NCI-H460 (cell line): ENCODE data around the gene NPHP1. TPM values are rescaled to one million over a fixed set of nuclear protein-coding genes. Genes with fewer than 3 reads are reported as not detected.
A peak's percentile ranks its signal among the peaks of the same experiment; 100 is the strongest.
"Not testable (repeated sequence)": the region's sequence is repeated elsewhere in the genome, so short reads cannot be mapped to it uniquely, and the experiment has no call there.

Experiments
- DNase-seq: peaks from one replicate; pipeline ENCODE4 v3.0.0-alpha.2; 2016; ENCODE audit warnings: low read depth; ENCODE audit errors: extremely low read depth
- polyA plus RNA-seq: library from polyadenylated mRNA; depleted of rRNA; stranded (reverse); fragments of >200 nt; gene quantifications from 2 replicates; pipeline ENCODE4 v1.2.3, GENCODE V29; 2014; cell fraction: nucleus; rRNA removed
- total RNA-seq: library from RNA; depleted of rRNA; stranded (reverse); fragments of >200 nt; shearing (Covaris generic); gene quantifications from 2 replicates; pipeline ENCODE4 v1.2.3, GENCODE V29; 2014; rRNA removed

The NPHP1 gene
- total RNA-seq, result 9.8 and 11.9 TPM in 2 replicates
- polyA plus RNA-seq, result 8.0 and 10.4 TPM in 2 replicates

DNA sequence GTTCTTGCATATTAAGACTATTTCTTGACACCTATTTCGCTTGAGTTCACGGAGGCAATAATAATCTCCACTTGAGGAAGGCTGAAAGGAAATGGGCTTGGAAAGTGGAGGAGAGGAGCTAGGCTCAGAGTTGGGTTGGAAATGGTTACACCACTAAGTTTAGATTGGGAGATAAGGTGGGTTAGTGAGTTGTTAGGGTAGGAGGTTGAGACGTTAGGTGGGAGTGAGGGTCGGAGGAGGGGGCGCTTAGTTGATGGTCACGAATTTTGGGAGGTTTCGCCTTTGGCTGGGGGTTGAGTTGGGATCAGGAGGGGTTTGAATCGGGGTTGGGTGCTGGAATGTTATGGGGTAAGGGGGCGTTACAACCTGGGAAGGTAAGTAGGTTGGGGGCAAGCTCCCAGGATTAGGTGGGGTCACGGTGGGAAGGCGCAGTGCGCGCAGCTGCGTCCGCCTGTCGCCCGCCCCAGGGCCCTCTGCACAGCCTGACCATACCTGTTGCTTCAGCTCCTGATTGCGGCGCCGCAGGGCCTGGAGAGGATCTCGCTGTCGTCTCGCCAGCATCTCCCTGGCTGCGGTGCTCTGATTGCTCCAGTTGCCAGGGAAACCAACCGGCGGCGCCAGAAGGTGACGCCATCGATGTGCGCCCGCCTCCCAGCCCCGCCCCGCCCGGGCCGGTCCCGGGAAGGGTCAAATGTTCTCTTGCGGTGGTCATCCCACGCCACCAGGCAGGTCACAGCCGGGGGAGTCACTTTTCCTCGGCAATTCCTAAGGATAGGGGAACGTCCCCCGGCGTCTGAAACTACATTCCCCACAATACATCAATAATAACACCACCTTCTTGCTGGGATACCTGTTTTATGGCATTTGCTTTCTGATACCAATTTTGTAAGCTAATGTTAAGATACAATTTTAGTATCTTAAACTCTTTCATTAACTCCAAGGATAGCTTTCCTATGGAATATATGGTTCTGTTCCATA is at the start of gene NPHP1:
Gene NPHP1 (minus strand): TSS at position 606 of the 978 bp plus-strand sequence. CDS start 45 bp downstream, at position 561.
- peak; percentile 76 for DNase-seq

DNA sequence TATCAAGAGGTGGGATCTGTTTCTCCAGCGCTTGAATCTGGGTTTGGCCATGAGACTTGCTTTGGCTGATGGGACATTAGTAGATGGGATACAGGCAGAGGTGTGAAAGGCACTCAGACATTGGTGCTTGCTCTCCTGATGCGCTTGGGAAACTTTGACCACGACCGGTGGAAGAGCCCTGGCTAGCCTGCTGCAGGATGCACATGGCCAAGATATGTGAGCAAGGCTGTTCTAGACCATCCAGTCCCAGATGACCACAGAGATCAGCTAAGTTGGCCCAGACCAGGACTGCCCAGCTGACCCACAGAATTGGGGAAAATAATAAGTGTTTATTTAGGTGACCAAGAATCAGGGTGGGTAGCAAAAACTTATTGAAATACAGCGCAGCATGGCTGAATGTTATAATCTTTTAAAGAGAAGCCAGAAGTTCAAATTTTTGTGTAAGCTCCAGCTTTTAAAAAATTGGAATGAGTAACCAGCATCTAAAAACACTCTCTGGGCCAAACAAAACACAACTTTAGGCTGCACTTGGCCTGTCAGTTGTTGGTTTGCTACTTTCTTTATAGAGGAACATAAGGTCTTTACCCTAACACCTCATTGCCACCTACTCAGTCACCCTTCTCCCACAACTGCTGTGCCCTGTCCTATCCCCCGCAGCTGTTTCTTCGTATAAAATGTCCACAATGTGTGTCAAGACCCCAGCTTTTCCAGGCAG is 43.4 kb upstream of the NPHP1 start:
- not testable (repeated sequence) for DNase-seq

DNA sequence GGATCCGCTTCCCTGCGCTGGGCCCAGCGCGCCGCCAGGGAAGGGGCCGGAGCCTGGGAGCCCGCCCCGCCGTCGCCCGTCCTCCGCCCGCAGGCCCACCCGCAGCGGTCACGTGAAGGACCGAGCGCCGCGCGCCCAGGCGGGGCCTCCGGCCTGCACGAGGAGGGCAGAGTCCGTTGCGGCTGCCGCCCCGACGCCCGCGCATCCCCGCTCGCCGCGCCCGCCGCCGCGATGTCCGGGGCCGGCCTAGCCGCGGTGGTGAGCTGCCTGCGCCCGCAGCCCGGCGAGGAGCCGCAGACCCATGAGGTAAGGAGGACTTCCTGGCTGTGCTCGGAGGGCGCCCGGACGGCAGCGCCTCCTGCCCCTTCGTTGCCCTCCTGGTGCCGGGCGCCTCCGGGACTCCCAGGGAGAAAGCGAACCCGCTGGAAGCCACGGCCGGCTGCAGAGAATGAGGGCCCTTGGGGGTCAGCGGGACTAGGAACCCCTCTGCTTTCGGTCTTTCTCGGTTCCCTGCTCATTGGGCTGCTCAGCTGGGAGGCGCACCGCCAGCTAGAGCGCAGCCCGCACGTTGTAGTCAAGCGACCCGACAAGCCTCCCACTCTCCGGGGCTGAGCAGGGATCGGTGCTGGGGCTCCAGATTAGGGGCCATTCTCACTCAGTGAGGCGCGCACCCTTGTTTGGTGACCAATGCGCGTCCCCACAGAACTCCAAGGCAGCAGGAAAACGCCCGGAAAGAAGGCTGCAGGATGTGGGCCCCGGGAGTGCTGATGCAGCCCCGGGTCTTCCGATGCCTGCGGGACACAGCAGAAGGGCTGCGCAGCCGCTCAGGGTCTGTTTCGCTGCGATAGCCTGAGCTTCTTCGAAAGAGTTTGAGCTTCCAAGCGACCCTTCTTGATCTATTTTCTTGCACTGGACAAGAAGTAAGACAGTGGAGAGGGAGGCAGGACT is 40.9 kb upstream of the NPHP1 start:
- not testable (repeated sequence) for DNase-seq

DNA sequence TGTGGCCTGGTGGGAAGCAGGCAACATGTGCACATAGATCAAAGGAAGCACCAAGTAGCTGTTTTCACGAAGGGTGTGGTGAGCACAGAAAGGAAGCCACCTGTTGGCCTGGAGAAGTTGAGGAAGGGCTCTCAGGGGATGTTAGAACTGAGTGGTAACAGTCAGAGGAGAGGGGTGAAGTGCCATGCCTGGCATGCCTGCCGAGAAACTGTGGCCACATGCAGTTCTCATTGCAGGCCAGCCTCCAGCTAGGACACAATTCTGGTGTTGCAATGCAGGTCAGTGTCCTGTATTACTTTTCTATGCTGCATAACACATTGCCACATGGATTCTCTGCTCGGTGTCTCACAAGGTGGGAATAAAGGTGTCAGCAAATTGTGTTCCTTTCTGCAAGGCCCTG is 38.5 kb upstream of the NPHP1 start:
- DNase-seq, result not testable (repeated sequence)

DNA sequence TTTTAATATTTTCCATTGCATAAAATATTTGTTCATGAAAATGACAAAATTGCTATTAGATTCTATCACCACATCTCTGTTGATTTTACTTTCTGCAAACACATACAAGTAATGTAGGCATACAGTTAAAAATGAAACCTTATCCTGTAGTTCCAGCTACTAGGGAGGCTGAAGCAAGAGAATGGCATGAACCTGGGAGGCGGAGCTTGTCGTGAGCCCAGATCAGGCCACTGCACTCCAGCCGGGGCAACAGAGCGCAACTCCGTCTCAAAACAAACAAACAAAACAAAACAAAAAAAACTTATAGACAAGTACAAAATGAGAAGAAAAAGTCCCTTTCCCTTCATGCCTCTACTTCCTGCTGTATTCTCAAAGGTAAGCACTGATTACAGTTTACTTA is 29.7 kb upstream of the NPHP1 start:
- not testable (repeated sequence) for DNase-seq

DNA sequence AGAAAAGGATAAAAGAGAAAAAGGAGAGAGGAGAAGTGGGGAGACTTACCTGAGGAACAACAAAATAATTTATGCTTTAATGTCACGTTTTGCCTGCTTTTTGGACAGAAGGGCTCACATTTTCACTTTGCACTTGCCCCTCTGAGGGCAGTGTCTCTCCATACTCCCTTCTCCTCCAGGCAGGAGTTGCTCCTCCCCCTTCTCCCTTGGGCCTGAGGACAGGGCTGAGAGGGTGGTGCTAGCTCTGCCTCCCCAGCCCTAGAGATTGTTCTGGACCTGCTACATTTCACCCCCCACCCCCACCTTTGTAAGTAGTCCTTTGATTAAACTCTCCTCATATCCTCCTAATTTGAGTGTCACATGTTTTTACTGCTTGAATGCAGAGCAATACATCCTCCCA is 25.1 kb upstream of the NPHP1 start:
- not testable (repeated sequence) for DNase-seq

DNA sequence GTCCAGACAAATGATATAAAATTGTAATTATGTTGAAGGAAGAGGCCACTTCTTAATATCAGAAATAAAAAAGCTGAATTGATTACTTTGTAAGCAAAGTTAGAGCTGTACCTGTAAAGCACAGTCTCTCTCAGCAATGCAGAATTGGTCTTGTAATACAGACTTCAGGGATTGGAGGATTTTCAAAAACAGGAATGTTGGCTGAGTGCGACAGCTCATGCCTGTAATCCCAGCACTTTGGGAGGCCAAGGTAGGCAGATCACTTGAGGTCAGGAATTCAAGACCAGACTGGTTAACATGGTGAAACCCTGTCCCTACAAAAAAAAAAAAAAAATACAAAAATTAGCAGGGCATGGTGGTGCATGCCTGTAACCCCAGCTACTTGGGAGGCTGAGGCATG is 17.8 kb upstream of the NPHP1 start:
- DNase-seq, result not testable (repeated sequence)

DNA sequence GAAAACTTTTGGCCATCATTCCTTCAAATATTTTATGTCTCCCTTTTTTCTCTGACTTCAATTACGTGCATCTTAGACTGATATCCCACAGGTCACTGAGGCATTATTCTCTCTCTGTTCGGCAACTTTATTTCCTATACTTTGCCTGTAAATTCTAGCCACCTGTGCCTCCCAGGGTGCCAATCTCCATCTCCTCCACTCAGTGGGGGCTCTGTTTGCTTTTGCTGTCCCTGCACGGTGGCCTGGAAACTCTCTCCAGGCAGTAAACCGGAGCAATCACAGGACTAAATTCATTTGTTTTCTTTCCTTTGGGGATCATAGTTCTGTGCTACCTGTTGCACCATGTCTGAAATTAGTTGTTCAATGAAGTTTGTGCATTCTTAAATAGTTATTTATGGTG is 17.1 kb upstream of the NPHP1 start:
- DNase-seq, result no peak

DNA sequence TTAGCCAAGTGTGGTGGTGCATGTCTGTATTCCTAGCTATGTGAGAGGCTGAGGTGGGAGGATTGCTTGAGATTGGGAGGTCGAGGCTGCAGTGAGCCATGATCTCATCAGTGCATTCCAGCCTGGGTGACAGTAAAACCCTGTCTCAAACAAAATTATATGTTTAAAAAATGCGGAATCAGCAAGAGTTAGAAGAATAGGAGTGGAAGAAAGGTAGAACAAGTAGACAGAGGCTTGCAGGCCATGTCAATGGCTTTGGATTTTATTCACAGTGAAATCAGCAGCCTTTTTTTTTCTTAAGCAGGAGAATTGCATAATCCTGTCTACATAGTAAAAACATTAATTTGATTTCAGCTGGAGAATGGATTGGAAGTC is 15.4 kb upstream of the NPHP1 start:
- no peak for DNase-seq

DNA sequence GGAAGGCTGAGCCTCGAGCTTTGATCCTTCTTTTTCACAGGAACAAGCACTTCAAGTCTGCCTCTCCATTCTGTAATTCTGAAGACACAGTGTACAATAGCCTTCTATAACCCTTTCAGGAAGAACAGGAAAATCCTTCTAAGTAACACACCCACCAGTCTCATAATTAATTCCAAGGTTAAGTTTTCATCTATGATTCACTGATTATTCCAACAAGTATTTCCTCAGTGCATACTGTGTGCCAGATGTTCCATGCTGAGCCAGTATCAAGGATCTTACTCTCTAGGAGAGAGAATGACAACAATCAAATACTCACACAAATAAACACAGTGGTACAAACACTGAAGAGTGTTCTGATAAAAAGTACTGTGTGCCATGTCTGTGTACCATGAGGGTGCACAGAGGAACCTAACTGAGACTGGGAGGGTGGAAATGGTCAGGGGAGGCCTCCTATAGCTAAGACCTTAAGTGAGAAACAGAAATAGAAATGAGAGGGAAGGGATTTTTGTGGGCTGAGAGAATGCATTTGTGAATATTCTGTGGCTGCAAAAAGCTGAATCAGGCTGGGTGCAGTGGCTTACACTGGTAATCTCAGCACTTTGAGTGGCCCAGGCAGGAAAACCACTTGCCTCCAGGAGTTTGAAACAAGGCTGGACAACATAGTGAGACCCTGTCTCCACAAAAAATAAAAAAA is 14.8 kb upstream of the NPHP1 start:
- no peak for DNase-seq

DNA sequence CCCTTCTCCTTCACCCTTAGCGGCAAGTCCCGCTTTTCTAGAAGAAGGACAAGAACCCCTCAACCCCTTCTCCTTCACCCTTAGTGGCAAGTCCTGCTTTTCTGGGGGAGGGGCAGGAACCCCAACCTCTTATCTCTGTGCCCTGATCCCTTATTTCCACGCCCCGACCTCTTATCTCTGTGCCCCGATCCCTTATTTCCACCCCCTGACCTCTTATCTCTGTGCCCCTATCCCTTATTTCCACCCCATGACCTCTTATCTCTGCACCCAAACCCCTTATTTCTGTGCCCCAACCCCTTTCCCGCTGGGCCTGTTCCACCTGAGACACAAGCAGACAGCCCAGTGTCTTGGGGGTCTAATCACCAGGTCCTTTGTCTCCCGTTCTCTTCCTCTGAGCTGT is 14.1 kb upstream of the NPHP1 start:
- not testable (repeated sequence) for DNase-seq

DNA sequence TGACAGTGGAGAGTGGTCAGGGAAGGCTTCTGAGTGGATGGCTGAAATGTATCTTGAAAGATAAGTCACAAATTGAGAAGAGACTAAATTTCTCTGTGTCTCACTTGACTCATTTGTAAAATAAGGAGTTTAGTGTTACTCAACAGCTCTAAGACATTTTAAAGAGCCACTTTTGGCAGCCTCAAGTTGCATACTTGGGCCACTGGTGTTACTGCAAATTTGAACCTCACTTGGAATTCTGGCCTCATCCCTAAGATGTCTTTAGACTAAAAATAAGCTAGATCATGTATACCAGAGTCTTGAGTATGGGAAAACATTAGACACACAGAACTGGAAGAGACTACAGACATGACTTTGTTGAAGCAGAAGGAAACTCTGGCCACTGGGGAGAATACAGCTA is 12.0 kb upstream of the NPHP1 start:
- no peak for DNase-seq

DNA sequence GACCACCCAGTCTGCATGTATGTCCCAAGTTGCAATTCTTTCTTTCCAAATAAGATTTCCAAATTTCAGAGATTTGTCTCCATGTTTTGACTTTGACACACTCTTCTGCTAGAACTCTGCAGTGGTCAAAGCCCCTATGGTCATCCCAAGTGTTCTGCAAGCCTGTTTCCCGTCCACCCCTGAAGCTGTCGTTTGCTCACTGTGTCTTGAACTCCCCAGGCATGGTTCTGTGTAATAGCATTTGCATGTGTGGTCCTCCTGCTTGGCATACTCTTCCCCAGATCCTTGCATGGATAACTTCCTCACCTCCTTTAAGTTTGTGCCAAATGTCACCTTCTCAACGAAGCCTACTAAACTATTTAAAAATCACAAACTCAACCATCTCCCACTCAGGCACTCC is 11.4 kb upstream of the NPHP1 start:
- DNase-seq, result no peak

DNA sequence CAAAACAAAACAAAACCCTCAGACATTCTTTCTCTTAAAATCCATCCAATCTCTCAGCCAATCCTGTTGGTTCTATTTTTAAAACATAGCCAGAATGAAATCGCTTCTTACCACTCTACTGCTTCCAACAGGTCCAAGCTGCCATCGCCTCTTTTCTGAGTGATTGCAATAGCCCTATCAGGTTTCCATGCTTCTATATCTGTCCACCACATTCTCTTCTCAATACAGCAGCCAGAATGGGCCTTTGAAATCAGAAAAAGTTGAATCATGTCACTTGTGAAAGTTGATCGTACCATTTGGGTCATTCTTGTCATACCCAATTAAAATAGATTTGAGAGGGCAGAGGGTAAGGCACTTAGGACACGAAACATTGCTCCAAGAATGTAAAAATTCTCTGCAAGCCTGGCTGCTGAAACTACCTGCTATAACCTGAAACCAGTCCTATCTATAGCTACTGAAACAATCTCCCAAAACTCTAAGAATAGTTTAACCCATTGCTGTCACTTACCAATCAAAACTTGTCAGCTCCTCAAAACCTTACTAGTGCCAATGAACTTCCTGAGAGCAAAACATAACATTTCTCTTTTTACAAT is 10.8 kb upstream of the NPHP1 start:
- no peak for DNase-seq

DNA sequence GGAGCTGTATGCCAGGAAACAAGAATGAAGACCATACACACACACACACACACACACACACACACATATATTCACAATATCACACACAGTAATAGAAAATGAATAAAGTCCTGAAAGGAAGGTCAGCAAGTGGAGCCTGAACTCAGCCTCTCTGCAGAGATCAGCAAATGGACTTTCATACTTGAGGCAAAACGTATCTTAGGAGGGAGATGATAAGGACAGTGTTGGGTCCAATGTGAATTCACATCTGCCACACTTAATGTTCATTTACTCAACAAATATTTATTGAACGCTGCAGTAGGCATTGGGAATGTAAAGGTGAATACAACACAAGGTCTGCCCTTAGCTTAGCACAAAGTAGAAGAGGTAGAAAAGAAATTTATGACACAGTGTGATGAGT is 10.3 kb upstream of the NPHP1 start:
- DNase-seq, result no peak

DNA sequence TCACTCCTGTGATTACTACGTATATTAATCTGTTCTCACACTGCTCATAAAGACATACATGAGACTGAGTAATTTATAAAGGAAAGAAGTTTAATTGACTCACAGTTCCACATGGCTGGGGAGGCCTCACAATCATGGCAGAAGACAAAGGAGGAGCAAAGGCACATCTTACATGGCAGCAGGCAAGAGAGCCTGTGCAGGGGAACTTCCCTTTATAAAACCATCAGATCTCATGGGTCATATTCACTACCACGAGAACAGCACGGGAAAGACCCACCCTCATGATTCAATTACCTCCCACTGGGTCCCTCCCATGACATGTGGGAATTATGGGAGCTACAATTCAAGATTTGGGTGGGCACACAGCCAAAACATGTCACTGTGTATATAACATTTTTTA is 8.7 kb upstream of the NPHP1 start:
- DNase-seq, result not testable (repeated sequence)

DNA sequence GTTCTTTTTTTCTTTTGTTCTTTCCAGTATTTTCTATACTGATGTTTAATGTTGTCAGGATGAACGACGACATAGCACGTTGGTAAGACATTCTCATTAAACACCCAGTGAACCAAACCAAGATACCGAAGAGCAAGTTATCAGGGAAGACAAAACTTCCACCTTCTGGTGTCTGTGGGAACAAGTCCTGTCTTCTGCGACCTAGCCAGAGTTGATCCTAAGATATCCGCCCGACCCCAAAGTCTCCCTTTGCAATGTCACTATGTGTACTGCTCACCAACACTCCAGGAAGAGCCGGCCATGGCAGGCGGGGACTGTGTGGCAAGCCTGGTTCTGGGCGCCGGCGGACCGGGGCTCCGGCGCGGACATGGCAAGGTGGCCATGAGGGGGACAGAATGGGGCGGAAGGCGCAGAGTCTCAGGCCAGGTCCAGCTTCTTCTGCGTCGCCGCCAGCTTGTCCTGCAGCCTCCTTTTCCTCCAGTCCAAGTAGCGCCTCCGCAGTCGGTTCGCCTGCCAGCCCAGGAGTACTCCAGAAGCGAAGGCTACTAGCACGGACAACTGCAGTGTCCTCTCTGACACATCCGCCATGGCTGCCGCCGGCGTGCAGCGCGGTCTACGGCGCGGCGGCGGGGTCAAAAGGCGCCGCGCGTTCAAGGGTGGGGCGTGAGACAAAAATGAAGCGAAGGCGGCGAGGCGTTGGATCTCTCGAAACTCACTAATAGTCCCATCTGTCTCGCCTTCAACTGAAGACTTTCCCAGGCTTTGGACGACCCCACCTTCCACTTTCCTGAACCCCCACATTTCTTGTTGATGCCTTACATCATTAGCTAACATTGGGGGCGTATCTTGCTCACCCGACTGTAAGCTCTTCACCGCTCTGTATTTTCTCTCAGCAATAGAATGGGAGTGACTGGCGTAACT is 7.4 kb upstream of the NPHP1 start, which contains the start of gene MTLN:
Gene MTLN (minus strand): TSS at position 610 of the 921 bp plus-strand sequence. CDS start 22 bp downstream, at position 588.
- DNase-seq, result peak; percentile 61
